ENCODE results near the gene HOXB13.

The HOXB13 gene

DNA sequence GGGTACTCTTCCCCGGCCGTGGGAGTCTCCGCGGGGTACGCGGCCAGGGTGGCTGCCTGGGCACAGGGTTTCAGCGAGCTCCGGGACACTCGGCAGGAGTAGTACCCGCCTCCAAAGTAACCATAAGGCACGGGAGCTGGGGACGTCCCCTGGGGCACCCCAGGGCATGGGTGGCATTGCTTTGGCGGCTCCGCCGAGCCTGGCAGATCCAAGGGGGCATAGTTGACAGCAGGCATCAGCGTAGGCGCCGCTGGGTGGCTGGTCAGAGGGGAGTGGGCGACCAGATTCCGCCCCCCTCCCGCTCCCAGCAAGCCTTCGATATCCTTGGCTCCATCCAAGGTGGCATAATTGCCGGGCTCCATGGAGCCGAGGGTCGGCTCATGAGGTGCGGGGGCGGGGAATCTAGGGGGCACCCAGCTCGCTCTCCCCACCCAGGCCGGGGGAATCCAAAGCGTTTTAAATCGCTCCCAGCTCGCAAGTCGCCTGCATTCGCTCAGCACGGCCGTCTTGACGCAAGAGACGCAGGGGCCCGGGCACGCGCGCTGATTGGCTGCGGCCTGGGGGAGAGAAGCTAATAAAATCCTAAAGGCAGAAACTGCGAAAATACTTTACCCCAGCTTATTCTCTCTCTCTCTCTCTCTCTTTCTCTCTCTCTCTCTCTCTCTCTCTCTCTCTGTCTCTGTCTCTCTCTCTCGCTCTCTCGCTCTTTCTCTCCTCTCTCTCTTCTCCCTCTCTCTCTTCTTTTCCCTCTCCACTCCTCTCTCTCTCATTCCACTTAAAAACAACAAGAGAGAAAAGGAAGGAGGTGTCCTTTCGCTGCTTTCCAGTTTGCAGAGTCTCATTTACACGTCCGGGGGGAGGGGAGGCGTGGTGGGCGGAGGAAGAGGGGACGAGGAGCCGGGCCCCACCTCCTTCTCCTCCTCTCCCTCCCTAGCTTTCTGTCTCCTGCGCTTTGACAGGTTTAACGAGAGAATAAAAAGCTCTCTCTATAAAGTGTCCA is at the start of gene HOXB13:
Gene HOXB13 (minus strand): TSS at position 519 of the 1,000 bp plus-strand sequence. CDS start 157 bp downstream, at position 362.
- no peak for DNase-seq

DNA sequence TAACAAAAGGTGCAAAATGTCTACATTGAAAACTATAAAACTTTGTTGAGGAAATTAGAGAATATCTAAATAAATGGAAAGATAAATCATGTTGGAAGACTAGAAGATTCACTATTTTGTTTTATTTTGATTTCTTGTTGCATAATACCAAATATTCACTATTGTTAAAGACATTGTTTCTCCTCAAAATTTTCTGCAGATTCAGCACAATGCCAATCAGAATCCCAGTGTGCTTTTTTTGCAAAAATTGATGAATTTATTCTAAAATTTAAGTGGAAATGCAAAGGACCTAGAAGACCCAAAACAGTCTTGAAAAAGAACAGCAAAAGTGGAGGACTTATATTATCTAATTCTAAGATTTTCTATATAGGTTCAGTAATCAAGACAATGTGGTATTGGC is 48.1 kb upstream of the HOXB13 start:
- DNase-seq: no peak

DNA sequence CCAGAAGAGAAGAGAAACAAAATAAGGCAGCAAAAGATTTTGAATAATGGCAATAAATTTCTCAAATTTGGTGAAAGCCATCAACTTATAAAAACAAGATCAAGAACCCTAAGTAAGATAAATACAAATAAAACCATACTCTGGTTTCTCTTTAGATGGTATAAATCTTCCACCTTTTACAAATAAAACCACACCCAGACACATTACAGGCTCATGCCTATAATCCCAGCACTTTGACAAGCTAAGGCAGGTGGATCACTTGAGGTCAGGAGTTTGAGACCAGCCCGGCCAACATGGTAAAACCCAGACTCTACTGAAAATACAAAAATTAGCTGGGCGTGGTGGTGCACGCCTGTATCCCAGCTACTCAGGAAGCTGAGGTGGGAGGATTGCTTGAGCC is 44.7 kb upstream of the HOXB13 start:
- DNase-seq: no peak

DNA sequence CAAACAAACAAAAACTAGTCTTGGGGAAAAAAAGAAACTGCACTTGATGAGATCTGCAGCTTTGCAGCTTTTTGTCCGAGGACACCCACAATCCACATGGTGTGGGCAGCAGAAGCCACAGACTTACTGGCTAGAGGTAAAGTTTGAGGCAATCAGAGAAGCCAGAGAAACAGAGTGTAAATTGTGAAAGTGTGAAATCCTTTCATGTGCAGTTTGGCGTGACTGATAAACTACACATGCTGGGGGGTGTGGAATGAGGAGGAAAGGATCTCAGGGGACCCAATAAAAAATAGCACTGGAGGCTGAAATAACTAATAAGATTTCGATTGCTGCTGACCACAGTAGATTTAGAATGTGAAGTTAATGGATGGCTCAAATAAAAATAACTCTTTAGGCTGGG is 42.4 kb upstream of the HOXB13 start:
- DNase-seq: peak; percentile 3

DNA sequence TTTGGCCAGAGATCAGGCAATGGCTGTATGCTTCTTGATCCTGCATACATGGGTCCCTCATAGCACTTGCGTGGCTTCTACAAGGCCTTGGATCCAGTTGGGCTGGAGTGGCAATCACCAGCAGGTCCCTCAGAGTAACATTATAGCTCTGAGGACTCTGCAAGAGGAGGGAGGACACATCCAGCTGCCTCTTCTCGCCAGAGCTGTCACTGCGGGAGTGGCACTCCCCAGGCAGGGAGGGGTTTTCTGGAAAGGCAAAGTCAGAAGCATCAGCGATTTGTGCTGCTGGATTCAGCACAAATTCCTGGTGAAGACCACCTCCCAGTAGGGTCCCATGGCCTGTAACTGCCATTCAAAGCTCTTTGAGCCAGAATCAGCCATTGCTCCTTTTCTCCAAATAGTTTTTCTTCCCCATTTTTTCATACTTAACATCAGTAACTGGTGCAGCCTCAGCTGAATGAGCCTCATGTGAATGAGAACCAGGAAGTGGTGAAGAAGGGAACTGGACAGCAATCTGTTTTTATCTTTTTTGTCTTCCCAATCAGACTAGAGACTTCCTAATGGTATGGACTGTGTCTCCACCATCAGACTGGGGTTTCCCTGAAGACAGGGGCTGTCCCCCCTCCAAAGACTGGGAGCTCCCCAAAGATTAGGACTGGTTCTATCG is 40.6 kb upstream of the HOXB13 start:
- peak; percentile 54 for DNase-seq

DNA sequence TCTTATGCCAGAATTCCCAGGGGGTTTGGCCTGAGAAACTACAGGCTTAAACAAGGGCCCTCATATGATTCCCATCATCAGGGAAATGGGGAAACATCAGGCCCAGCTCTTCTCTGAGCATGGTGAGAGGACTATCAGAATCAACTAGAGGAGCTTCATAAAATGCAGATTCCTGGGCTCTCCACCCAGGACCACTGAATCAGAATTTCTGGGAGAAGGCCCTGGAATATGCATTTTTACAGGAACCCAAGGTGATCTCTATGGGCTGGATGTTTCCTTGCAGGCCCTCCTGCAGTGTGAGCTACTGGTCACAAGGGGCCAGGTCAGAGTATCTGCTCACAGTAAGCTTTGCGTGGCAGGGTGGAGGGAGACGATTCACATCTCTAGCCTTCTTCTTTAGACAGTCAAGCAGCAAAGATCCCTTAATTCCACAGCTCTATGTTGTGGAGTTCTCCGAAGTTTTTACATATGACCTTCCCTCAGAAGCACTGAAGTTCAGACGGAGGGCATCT is 38.8 kb upstream of the HOXB13 start:
- no peak for DNase-seq

DNA sequence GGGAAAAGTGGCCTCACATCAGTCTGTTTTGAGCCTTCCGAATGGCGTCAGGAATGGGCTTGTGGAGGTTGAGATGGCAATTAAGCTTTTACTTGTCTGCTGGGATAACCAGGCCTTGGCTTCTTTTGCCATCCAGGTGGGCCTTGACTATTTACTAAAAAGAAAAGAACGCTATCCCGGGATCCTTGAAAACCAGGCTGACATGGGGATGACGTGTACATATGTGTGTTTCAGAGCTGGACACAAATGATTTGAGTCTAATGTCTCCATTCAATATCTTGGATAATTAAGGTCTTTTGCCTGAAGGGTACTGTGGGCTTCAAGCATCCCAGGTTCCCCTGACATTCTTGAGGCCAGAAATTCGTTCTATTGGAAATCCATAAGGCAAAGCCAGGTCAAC is 32.6 kb upstream of the HOXB13 start:
- DNase-seq: no peak

DNA sequence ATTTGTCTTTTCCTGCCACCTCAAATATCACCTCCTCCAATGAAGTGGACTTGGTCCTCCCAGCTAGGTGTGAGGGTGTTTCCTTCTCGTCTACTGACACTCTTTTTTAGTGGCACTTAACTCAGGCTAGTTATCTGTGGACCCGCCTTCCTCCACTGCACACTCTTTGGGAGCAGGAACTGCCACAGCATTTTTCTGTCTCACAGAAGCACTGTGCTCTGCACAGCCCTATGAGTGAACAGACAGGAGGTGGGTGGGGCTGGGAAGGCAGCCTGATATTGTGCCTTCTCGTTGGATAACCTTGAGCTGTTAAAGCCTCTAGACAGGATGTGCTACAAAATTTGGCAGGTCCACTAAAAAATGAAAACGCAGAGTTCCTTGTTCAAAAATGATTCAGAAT is 31.9 kb upstream of the HOXB13 start:
- DNase-seq: no peak

DNA sequence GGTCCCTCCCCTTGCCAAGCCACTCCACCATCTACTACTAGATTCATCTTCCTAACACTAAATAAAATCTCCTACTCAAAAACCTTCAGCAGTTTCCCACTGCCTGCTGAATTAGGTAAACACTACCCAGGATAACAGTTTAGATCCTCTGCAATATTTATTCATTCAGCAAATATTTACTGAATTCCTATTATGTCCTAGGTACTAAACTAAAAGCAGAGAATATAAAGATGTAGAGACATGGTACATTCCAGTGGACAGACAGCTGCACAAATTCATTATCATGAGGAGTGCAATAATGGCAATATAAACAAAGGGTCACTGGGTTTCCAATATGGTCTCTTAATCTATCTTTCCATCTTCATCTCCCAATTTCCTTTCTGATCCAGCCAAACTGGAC is 30.7 kb upstream of the HOXB13 start:
- DNase-seq: no peak

DNA sequence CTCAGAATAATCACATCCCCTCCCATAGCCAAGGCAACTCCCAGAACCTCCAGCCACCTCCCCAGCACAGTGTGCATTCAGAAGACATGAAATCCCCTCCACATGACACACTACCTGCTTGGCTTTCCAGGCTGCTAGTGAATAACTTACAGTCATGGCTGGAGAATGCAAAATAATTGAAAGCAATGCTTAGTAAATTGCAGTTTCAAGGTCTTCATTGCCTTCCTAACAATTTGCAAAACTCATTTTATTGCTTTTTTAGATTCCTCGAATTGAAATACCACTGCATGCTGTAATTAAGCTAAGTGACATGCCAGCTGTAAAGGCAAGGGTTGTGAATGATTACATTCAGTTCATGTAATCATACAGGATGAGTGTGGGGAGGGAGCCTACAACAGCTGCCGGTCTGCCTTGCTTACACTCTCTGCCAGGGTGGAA is 29.0 kb upstream of the HOXB13 start:
- no peak for DNase-seq

DNA sequence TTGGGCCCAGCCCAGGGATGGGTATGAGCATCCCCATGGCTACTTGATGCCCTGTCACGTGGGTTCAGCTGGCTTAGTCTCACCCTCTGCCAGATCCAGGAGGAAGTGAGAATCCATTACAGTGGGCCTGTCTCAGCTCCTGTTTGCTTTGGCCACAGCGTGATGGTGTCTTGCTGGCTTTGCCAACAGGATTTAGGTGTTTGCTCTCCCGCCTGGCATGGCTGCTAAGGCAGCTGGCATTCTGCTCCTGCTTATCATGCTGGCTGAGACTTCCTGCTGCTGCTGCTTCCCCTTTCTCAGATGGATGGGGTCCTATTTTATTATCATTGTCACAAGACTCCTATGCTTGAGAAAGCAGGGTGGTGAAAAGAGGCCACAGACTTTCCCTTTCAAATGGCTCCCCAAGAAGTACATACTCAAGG is 28.3 kb upstream of the HOXB13 start:
- peak; percentile 63 for DNase-seq

DNA sequence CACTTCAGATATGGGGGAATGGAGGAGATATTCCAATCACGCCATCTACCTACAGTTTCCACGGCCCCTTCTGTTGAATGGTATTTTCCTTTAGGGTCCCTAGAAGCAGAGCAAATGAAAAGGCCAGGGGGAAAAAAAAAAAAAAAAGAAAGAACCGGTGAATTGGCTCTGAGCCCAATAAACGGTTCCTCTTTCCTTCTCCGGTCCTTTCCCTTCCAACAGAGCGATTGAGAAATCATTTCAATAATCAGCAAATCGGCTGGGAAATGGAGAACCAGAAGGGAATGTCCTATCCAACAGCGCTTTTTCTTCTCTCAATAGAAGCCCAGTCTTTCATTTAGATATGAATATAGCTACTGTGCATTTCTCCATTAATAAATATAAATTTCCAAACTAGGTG is 26.8 kb upstream of the HOXB13 start:
- DNase-seq: peak; percentile 77

DNA sequence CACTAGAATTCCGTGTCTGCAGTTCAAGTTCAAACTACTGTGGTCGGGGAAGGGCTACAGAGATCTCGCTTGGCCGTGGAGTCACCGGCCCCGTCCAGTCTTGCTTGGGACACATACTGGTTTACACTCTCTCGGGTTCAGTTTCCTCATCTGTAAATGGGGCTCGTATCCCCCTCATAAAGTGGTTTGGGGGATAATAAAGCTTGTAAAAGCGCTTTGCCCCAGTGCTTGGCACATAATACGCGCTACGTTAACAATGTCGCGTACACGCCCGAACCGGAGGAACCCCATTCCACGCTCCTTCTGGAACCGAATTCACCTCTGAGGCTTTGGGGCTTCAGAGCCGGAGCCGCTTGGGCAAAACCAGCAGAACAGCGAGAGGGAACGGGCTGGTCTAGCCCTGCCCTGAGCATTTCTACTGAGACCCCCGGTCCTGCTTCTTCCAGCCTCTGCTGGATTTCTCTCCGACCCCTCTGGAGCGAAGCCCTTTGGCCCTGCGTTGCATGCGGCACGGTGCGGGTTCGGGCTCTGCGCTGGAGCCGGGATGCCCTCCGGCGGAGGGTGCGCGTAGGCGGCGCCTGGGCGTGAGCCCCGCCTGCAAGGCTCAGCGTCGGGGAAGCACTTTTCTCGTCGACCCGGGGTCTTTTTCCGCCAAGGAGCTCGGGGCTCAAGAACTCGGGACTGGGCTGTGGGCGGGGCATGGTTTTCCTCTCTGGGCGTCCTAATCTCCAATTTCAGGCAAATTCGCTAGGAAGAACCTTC is 26.1 kb upstream of the HOXB13 start:
- no peak for DNase-seq

DNA sequence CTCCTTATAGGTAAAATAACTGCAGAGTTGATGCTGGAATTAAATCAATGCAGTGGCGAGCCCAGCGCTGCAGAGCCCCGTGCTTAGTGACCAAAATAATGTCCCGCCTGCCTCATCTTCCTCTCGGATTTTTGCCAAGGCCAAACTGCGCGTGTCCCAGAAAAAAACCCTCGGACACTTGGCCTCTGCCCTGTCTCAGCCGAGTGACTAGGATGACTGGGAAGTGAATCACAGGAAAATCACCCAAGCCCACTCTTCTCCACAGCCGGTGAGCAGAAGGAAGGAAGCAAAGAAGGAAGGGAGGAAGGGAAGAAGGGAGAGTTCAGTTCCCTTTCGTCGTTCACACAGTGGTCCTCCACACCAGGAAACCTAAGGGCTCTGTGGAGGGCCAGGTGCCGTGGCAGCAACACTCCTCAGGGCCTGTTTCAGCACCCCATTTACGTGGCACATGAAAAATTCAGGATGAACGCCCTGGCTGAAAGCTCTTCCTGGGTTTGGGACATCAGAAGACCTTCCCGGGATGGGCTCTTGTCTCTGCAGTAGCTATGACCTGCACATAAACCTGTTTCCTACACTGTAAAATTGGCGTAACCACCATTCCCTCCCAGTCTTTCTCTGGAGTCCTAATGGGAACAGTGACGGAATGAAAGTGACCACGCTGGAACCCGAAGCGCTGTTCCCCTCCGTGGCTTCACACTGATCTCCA is 25.4 kb upstream of the HOXB13 start:
- no peak for DNase-seq

DNA sequence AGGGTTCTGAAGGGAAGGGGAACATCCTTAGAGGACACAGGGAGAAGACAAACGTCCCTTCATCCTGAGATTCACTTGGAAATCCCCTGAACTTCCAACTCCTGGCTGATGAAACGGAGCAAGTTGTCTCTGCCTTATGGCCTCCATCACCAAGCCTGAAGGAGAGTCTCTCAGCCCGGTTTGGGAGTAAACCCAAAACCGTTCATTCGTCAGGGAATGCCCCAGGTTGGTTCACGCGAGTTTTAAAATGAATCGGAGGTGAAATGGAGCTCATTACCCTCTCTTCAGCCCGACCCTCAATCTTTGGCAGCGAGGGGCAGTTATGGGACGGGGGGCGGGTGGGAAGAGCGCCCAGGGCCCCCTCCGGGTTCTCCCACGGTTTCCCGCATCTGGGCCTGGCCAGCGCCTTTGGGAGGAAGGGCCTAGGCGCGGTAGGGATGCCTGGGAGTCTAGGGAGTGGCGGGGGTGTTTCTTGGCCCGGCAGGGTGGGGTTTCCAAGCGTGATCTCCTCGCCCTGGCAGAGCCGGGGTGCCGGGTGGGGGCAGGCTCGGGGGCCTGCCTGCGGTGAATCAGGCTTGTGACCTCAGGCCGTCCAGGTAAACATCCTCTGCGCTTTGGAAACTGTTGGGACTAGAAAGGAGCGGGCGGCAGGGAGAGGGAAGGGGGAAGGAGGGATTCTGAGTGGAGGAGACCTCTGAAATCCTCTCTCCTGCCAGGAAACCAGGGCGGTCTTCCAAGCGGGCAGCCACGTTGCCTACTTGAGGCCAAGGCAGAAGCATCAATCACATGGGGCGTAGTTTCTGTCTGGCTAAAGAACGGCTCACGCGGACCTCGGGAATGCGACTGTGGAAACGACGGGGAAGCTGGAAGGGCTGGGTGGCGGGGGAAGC is 24.1 kb upstream of the HOXB13 start:
- no peak for DNase-seq

DNA sequence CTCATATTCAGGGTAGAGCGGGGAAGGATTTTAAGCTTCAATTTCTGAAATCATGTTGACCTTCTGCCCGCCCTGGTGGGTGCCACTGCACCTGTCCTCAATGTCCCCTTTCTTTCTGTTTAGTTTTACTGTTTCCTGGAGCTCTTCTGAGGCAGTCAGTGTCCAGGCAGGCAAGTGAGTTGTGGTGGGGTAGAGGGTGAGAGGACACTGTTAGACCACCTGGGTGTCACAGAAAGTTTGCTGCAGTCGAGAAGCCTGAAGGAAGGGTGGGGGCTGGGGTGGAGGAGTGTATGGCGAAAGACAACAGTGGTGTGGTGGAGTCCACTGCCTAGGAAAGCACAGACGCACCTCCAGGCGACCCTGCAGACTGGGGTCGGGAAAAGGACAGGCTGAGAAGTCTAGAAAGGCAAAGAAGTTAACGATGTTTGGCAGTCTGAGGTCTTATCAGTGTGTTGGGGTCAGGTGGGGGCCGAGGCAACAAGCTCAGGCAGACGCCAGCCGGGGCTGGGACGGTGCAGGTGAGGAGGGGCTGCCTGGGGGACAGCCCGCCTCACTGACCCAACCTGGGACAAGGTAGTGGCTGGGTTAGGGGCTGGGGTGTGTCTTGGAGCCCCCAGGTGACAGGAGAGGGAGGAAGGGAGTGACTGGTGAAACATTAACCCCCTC is 23.3 kb upstream of the HOXB13 start:
- no peak for DNase-seq

DNA sequence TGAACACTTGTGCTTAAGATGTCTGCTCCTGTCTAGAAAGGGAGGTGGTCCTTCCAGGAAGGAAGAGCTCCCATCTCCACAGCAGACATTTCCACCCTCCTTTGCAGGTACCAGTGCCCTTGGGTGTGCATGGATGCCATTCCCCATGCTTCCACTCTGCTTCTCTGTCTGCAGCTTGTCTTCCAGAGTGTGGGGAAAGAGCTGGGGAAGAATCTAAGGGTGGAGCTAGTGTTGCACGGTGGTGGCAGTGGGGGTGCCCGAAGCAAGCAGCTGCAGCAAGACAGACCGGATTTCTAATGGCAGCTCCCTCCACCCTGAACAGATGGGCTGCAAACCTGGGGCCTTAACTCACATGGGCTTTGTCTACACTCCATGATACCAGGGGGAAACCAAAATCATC is 22.6 kb upstream of the HOXB13 start:
- DNase-seq: no peak

DNA sequence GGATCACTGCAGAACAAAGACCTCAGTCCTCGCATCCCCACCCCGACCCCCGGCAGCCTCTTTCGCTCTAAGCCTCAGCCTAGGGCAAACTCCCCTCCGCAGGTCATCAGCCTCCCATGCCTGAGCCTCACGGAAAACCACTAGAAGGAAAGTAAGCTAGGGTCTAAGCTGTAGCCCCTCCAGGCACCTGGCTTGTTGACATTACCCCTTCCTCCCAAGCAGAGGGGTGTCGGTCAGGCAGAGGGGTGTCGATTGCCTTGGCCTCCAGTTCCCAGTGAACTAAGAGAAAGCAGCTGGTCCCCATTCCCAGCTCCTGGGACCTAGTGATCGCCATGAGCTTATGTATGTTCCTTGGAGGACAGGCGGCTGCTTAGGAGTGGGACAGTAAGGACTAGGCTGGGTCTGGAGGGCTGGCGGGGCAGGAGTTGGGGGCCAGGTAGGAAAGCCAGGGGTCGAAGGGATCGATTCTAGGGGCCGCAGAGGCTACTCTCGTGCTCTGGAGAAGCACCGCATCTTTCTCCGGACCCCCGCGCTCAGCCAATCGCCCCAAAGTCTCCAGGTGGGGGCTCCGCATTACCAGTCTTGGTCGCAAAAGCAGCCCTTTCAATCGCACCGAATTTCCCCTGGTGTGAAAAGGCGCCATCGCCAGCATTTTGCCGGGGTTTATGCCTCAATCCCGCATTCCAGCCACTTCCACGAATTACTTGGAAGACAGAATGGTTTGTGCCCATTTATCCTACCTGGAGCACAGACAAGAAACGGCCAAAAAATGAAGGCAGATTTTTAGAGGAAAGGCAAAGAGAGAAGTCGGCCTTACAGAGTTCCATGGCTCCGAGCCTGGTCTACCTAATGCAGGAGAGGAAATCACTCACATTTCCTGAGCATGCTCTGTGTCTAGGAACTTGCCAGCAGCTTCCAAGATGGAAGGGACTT is 21.3 kb upstream of the HOXB13 start:
- no peak for DNase-seq

DNA sequence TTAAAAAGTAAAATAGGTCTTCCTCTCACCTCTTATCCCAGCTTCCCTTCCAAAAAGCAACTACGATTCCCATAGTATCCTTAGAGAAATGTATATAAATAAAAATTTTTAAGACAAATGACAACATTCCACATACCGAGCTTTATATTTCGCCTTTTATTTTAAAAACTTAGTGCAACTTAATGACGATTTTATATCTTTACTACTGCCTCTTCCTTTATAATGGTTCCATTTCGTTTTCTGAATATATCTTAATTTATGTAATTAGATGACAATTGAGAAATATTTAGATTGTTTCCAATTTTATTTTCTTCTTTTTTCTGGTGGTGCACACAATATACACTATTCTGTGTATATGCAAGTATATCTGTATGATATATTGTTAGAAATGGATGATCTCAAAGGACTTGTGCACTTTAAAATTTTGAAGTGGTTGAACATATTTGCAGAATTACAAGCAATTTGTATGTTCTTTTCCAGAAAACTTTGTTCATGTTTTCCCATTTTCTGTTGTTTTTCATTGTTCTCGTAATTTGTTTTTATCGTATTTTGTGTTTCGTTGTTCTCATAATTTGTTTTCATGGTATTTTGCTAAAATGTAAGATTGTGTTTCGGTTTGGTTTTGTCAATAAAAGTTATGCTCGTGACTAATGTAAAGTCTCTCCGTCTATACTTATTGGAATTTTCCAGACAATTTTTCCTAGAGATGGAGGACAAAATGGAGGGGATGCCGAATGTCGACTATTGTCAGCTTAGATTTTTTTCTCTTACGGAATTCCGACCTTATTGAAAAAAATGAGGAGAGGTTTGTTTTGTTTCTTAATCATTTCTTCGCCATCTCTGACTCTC is 20.4 kb upstream of the HOXB13 start:
- no peak for DNase-seq

All from inflammatory macrophage treated with lipopolysaccharide for 4 hours (primary cell).